ENCODE data around the gene HCN3.
"Not testable (repeated sequence)": the region's sequence is repeated elsewhere in the genome, so short reads cannot be mapped to it uniquely, and the experiment has no call there.

The HCN3 gene

GRCh38 chr1:155285063-155285462 lies 7.8 kb downstream of the HCN3 start:
- no peak for TF ChIP-seq CTCF (IDR thresholded peaks at IDR 0.05; ENCODE audit: low read depth, low read length, missing control alignments)
- Histone ChIP-seq H3K36me3 (replicated peaks) (no peaks in the 10 kb centered on the region), H3K27me3 (replicated peaks) (no peaks in the 10 kb centered on the region), H3K27ac (no peak overlapping the region), H3K4me3 (ENCODE audit: low read depth, low read length) (no peak overlapping the region)
- in situ Hi-C loops (cut with HindIII; ENCODE audit: low pct_ligation_motif_present, low sequenced_read_pairs), result no loop called here
- DNase-seq, result no peak

GRCh38 chr1:155285631-155286044 lies 8.4 kb downstream of the HCN3 start:
- no peak overlapping the region for H3K27ac ChIP-seq
- in situ Hi-C loops (cut with HindIII; ENCODE audit: low pct_ligation_motif_present, low sequenced_read_pairs), result no loop called here
- no peaks in the 10 kb centered on the region for H3K36me3 ChIP-seq (replicated peaks)
- no peak for TF ChIP-seq CTCF (IDR thresholded peaks at IDR 0.05; ENCODE audit: low read depth, low read length, missing control alignments)
- no peak for DNase-seq
- no peak overlapping the region for H3K4me3 ChIP-seq (ENCODE audit: low read depth, low read length)
- H3K27me3 ChIP-seq (replicated peaks), result no peaks in the 10 kb centered on the region

DNA sequence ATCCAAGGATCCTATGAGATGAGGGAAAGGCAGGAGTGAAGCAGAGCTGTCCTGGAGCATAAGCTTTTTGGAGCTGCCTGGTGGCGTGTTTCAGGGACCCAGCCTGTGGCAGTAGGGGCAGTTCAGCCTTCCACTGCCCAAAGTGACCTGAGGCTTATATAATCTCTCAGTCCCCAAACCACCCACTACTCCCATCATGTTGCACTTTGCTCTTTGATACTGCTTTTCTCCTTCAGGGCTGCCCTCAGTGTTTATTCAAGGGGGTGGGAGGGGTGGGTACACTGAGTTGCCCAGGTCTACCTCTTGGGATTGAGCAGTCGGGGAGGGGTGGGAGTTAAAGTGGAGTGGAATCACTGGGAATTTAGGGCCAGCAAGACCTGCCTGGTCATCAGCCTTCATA lies 9.3 kb downstream of the HCN3 start:
- TF ChIP-seq CTCF (IDR thresholded peaks at IDR 0.05; ENCODE audit: low read depth, low read length, missing control alignments), result no peak
- no peaks in the 10 kb centered on the region for H3K27me3 ChIP-seq (replicated peaks)
- no peak overlapping the region for H3K4me3 ChIP-seq (ENCODE audit: low read depth, low read length)
- H3K27ac ChIP-seq, result no peak overlapping the region
- H3K36me3 ChIP-seq (replicated peaks), result no peaks in the 10 kb centered on the region
- in situ Hi-C loops (cut with HindIII; ENCODE audit: low pct_ligation_motif_present, low sequenced_read_pairs), result no loop called here
- DNase-seq, result no peak

DNA sequence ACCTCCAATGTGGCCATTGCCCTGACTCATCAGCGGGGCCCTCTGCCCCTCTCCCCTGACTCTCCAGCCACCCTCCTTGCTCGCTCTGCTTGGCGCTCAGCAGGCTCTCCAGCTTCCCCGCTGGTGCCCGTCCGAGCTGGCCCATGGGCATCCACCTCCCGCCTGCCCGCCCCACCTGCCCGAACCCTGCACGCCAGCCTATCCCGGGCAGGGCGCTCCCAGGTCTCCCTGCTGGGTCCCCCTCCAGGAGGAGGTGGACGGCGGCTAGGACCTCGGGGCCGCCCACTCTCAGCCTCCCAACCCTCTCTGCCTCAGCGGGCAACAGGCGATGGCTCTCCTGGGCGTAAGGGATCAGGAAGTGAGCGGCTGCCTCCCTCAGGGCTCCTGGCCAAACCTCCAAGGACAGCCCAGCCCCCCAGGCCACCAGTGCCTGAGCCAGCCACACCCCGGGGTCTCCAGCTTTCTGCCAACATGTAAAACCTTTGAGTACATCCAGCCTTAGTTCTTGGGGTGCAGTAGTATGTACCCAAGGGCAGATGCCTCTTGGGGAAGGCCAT lies 10.8 kb downstream of the HCN3 start:
- Histone ChIP-seq H3K36me3 (replicated peaks) (no peaks in the 10 kb centered on the region), H3K27me3 (replicated peaks) (no peaks in the 10 kb centered on the region), H3K4me3 (ENCODE audit: low read depth, low read length) (no peak overlapping the region), H3K27ac (no peak overlapping the region)
- DNase-seq, result no peak
- in situ Hi-C loops (cut with HindIII; ENCODE audit: low pct_ligation_motif_present, low sequenced_read_pairs), result no loop called here
- no peak for TF ChIP-seq CTCF (IDR thresholded peaks at IDR 0.05; ENCODE audit: low read depth, low read length, missing control alignments)

DNA sequence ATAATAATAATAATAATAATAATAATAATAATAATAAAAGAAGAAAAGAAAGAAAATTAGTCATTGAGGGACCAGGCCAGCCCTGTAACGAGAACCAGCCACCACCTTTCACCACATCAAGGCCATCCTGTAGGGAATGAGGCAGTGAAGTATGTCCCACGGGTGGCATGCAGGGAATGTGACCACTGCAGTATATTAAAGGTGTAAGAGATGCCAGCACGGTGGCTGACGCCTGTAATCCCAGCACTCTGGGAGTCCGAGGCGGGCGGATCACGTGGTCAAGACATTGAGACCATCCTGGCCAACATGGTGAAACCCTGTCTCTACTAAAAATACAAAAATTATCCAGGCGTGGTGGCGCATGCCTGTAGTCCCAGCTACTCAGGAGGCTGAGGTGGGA lies 13.7 kb downstream of the HCN3 start:
- in situ Hi-C loops (cut with HindIII; ENCODE audit: low pct_ligation_motif_present, low sequenced_read_pairs); H3K4me3 ChIP-seq (ENCODE audit: low read depth, low read length); H3K27ac ChIP-seq; DNase-seq; H3K36me3 ChIP-seq (replicated peaks): not testable (repeated sequence)
- H3K27me3 ChIP-seq (replicated peaks), result peaks cover 24% of the 10 kb centered on the region

- no peak overlapping the region for H3K4me3 ChIP-seq (ENCODE audit: low read depth, low read length)
- in situ Hi-C loops (cut with HindIII; ENCODE audit: low pct_ligation_motif_present, low sequenced_read_pairs), result no loop called here
Measured at GRCh38 chr1:155293086-155293749, 16.0 kb downstream of the HCN3 start.

More at GRCh38 chr1:155293086-155293749, 16.0 kb downstream of the HCN3 start:
- Histone ChIP-seq H3K27me3 (replicated peaks) (peaks cover 31% of the 10 kb centered on the region), H3K36me3 (replicated peaks) (no peaks in the 10 kb centered on the region), H3K27ac (no peak overlapping the region)
- DNase-seq, result no peak
- TF ChIP-seq CTCF (IDR thresholded peaks at IDR 0.05; ENCODE audit: low read depth, low read length, missing control alignments), result no peak
